ENCODE data around the gene DUOXA2.

DUOXA2 gene

DNA sequence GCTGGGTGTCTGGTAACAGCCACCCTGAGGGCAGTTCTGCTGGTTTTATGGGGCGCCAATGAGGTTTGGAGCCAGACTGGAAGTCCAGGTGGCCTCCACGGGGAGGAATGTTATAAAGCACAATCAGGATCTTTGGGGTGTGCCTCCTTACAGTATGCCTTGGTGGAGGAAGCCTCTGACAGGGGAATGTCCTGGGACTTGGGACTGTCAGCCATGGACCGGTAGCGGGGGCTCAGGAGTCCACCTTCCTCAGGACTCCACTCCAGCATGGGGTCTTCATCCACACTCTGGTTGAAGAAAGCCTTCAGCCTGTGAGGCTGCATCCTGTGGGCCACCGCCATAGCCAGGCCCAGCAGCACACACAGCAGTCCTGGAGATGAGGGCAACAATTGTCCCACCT is 4.9 kb downstream of the DUOXA2 start:
- TF ChIP-seq SIN3A (IDR thresholded peaks at IDR 0.05; ENCODE audit: borderline replicate concordance, insufficient read depth, low read length) (no peak), POLR2AphosphoS5 (IDR thresholded peaks at IDR 0.05; ENCODE audit: low read depth, low read length) (no peak), TAF1 (IDR thresholded peaks at IDR 0.05; ENCODE audit: borderline replicate concordance, insufficient read depth, low read length) (no peak), FOXP2 (optimal IDR thresholded peaks at IDR 0.05; ENCODE audit: borderline replicate concordance, extremely low read depth, extremely low read length, insufficient read depth) (no peak)
- TF ChIP-seq, protein P1, sequence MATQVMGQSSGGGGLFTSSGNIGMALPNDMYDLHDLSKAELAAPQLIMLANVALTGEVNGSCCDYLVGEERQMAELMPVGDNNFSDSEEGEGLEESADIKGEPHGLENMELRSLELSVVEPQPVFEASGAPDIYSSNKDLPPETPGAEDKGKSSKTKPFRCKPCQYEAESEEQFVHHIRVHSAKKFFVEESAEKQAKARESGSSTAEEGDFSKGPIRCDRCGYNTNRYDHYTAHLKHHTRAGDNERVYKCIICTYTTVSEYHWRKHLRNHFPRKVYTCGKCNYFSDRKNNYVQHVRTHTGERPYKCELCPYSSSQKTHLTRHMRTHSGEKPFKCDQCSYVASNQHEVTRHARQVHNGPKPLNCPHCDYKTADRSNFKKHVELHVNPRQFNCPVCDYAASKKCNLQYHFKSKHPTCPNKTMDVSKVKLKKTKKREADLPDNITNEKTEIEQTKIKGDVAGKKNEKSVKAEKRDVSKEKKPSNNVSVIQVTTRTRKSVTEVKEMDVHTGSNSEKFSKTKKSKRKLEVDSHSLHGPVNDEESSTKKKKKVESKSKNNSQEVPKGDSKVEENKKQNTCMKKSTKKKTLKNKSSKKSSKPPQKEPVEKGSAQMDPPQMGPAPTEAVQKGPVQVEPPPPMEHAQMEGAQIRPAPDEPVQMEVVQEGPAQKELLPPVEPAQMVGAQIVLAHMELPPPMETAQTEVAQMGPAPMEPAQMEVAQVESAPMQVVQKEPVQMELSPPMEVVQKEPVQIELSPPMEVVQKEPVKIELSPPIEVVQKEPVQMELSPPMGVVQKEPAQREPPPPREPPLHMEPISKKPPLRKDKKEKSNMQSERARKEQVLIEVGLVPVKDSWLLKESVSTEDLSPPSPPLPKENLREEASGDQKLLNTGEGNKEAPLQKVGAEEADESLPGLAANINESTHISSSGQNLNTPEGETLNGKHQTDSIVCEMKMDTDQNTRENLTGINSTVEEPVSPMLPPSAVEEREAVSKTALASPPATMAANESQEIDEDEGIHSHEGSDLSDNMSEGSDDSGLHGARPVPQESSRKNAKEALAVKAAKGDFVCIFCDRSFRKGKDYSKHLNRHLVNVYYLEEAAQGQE (IDR thresholded peaks at IDR 0.05; ENCODE audit: insufficient read depth in 1 of 2, low read depth in 2 of 2, low read length in 2 of 2): no peak

DNA sequence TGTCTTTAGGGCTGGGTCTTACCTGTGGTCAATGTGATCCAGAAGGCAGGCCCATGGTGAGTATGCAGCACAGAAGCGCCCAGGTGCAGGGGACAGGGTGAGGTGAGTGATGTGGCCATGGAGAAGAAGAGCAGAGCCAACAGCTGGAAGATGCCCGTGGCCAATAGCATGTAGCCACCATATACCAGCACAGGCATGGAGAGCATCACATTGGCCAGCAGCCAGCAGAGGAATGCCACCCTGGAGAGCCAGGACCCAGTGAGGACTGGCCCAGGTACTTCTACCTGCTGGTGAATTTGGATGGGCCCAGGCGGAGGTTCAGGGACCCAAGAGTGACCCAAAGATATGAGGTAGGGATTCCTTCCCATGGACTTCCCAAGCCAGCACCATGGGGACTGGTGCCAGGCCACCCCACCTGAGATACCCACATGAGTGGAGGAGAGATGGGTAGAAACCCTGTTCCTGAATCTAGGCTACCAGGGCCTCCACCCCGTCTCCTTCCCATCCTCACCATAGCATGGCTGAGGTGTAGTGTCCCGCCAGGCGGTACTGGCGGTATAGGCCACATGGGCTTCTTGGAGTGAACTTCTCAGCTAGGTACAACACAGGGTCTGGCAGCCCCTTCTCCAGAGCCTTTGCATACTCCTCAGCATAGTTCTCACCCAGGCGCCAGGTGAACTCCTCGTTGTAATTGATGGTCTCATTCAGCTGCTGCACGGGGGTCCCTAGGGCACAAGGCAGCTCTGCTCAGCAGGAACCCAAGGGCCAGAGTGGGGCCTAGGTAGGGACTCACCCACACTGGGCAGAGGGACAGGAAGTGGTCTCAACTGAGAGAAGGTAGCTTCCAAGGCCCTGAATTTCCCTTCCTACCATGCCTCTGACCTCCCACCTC is 6.2 kb downstream of the DUOXA2 start:
- TF ChIP-seq FOXP2 (optimal IDR thresholded peaks at IDR 0.05; ENCODE audit: borderline replicate concordance, extremely low read depth, extremely low read length, insufficient read depth) (no peak), POLR2AphosphoS5 (IDR thresholded peaks at IDR 0.05; ENCODE audit: low read depth, low read length) (no peak), SIN3A (IDR thresholded peaks at IDR 0.05; ENCODE audit: borderline replicate concordance, insufficient read depth, low read length) (no peak)

DNA sequence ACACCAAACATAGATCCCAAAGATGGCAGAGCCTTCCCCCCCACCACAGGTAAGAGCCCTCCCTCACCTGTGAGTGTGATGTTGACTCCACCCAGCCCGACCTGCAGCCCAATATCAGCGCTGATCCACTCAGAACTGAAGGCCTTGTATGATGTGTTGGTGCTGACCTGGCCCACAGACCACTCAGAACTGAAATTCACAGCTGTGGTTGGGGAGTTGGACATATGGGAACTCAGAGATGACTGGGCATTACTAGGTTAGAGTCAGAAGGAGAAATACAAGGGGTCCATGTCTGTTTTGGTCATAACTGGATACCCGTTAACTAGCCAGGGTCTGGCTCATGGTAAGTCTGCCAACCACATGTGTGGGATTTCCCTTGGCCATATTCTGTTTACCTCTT is 6.9 kb downstream of the DUOXA2 start:
- TF ChIP-seq, protein P1 (IDR thresholded peaks at IDR 0.05; ENCODE audit: insufficient read depth in 1 of 2, low read depth in 2 of 2, low read length in 2 of 2): no peak
- TF ChIP-seq FOXP2 (optimal IDR thresholded peaks at IDR 0.05; ENCODE audit: borderline replicate concordance, extremely low read depth, extremely low read length, insufficient read depth) (no peak), SIN3A (IDR thresholded peaks at IDR 0.05; ENCODE audit: borderline replicate concordance, insufficient read depth, low read length) (no peak), TAF1 (IDR thresholded peaks at IDR 0.05; ENCODE audit: borderline replicate concordance, insufficient read depth, low read length) (no peak), POLR2AphosphoS5 (IDR thresholded peaks at IDR 0.05; ENCODE audit: low read depth, low read length) (no peak)

DNA sequence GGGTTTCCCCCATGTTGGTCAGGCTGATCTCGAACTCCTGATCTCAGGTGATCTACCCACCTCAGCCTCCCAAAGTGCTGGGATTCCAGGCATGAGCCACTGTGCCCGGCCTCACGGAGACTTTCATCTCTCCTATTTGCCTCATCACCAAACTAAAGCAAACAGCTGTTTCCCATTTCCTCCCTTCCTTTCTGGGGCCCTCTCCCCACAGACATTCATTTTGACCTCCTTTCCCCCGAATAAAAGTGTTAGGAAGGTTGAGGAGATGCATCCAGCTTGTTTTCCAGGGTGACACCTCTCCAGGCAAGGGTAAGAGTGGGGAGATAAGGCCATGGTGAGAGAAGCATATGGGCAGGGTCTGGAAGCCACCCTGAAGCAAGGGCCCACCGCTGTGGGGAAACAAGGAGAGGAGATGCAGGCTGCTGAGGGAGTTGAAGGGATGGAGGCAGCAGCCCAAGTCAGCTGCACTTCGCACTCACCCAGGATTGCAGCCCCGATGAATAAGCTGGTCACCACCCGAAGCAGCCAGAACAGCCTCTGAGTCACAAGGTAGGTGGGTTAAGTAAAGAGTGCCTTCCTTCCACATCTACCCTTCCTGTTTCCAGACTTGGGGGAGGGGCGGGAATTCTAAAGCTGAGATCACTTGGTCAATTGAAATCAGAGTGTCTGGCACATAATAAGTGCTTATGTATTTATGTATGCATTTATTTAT is 7.7 kb downstream of the DUOXA2 start:
- no peak for TF ChIP-seq POLR2AphosphoS5 (IDR thresholded peaks at IDR 0.05; ENCODE audit: low read depth, low read length)
- no peak for TF ChIP-seq SIN3A (IDR thresholded peaks at IDR 0.05; ENCODE audit: borderline replicate concordance, insufficient read depth, low read length)
- TF ChIP-seq TAF1 (IDR thresholded peaks at IDR 0.05; ENCODE audit: borderline replicate concordance, insufficient read depth, low read length): no peak
- TF ChIP-seq, protein P1 (IDR thresholded peaks at IDR 0.05; ENCODE audit: insufficient read depth in 1 of 2, low read depth in 2 of 2, low read length in 2 of 2): no peak
- no peak for TF ChIP-seq FOXP2 (optimal IDR thresholded peaks at IDR 0.05; ENCODE audit: borderline replicate concordance, extremely low read depth, extremely low read length, insufficient read depth)

DNA sequence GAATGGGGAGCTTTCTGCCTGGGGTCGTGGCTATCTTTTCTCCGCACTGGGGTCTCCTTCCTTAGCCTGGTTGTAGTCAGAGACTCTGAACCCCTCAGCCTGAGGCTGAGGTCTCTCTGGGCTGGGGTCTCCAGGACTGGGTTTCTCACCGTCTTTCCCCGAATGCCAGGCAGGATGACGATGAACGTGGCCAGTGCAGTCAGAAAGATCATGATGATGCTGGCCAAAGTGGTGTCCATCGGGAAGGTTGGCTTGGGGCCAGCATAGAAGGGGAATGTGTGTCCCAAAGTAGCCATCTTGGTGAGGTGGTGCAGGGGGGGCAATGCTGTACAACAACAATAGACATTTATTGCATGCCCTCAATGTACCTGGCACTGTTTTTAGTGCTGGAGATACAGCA is 8.6 kb downstream of the DUOXA2 start:
- no peak for TF ChIP-seq FOXP2 (optimal IDR thresholded peaks at IDR 0.05; ENCODE audit: borderline replicate concordance, extremely low read depth, extremely low read length, insufficient read depth)
- no peak for TF ChIP-seq SIN3A (IDR thresholded peaks at IDR 0.05; ENCODE audit: borderline replicate concordance, insufficient read depth, low read length)
- TF ChIP-seq, protein P1 (IDR thresholded peaks at IDR 0.05; ENCODE audit: insufficient read depth in 1 of 2, low read depth in 2 of 2, low read length in 2 of 2): no peak
- no peak for TF ChIP-seq TAF1 (IDR thresholded peaks at IDR 0.05; ENCODE audit: borderline replicate concordance, insufficient read depth, low read length)
- TF ChIP-seq POLR2AphosphoS5 (IDR thresholded peaks at IDR 0.05; ENCODE audit: low read depth, low read length): no peak

All from PFSK-1 (cell line).